A549 (cell line): ENCODE measurements around the gene SVOPL. TPM values are rescaled to one million over a fixed set of nuclear protein-coding genes. Genes with fewer than 3 reads are reported as not detected.

Experiments used
- polyA plus RNA-seq, 4 experiments: library from polyadenylated mRNA; depleted of rRNA in 3 of 4; stranded (reverse); fragments of >200 nt; fragmentation: RNase III in 1 of 4; extraction: RNeasy Plus Mini Kit Qiagen cat#74134 plus additional on column Dnase treatment in 1 of 4; gene quantifications; 2 replicates in 3 of 4; 3 replicates in 1 of 4; pipeline ENCODE4 v1.2.3, GENCODE V29; 2011 to 2017
- small RNA-seq, 6 experiments: library from RNA; depleted of rRNA; stranded (forward); fragments of <200 nt; gene quantifications; one replicate each; pipeline ENCODE3, GENCODE V24; 2012

SVOPL gene
- polyA plus RNA-seq, 2 of the 4 experiments (the other 2 are of a cell fraction): 0.21 TPM; not detected in 1

Small RNA genes lying within 50 kb of the gene (small RNA-seq; reads per million reads assigned to genes)
- gene RF00561: 0 reads per million in 6 experiments

Other genes with a start within 250 kb of the SVOPL start
- gene TRIM24, start 241.1 kb downstream of the SVOPL start, polyA plus RNA-seq (2011; rRNA removed): 11.3 and 11.6 TPM in 2 replicates
- gene TRIM24, start 241.1 kb downstream of the SVOPL start, polyA plus RNA-seq (2017; fragmentation: RNase III; extraction: RNeasy Plus Mini Kit Qiagen cat#74134 plus additional on column Dnase treatment): 7.2 to 8.7 TPM (median 8.3 TPM) in 3 replicates
- not detected in 2 replicates for gene TMEM213, start 96.6 kb upstream of the SVOPL start, polyA plus RNA-seq (2011; rRNA removed)
- not detected in 3 replicates for gene TMEM213, start 96.6 kb upstream of the SVOPL start, polyA plus RNA-seq (2017; fragmentation: RNase III; extraction: RNeasy Plus Mini Kit Qiagen cat#74134 plus additional on column Dnase treatment)
- 0.09 and 0.29 TPM in 2 replicates for gene ATP6V0A4, start 96.8 kb upstream of the SVOPL start, polyA plus RNA-seq (2011; rRNA removed)
- gene ATP6V0A4, start 96.8 kb upstream of the SVOPL start, polyA plus RNA-seq (2017; fragmentation: RNase III; extraction: RNeasy Plus Mini Kit Qiagen cat#74134 plus additional on column Dnase treatment): 0.24 to 0.25 TPM (median 0.25 TPM) in 3 replicates